DND-41 (cell line): Measurements from ENCODE around the gene OPHN1.
"Not testable (repeated sequence)": the region's sequence is repeated elsewhere in the genome, so short reads cannot be mapped to it uniquely, and the experiment has no call there.

Experiments used
- ATAC-seq: fragments of 200-7000 bp; cut with Tn5 transposase; 3 replicates; pipeline ENCODE4 v1.9.1; 2021; ENCODE audit warnings: low read depth; ENCODE audit not compliant: insufficient read depth
- DNase-seq: peaks from one replicate; pipeline ENCODE4 v3.0.0-alpha.2; 2020
- H2AFZ ChIP-seq: 2 replicates; pipeline ENCODE4 v1.6.0; 2012; ENCODE audit warnings: low read depth, low read length
- H3K27ac ChIP-seq: 2 replicates; pipeline ENCODE4 v1.5.1; 2012; ENCODE audit warnings: low read length, inconsistent platforms
- H3K27me3 ChIP-seq: fragments of 200-600 bp; sonication (generic); 2 replicates; pipeline ENCODE4 v1.6.0; 2012; ENCODE audit warnings: low read length, mild to moderate bottlenecking, inconsistent platforms; ENCODE audit not compliant: insufficient read depth, poor library complexity
- H3K36me3 ChIP-seq: 2 replicates; pipeline ENCODE4 v1.5.1; 2012; ENCODE audit warnings: low read length, inconsistent platforms; ENCODE audit not compliant: insufficient read depth
- H3K4me1 ChIP-seq: 2 replicates; pipeline ENCODE4 v1.5.1; 2012; ENCODE audit warnings: mild to moderate bottlenecking, low read length; ENCODE audit not compliant: insufficient read depth
- H3K4me2 ChIP-seq: 2 replicates; pipeline ENCODE4 v1.6.0; 2012; ENCODE audit warnings: mild to moderate bottlenecking, moderate library complexity, low read length, inconsistent platforms; ENCODE audit not compliant: insufficient read depth
- H3K4me3 ChIP-seq, 2 experiments: fragments of 200-600 bp in 1 of 2; shearing (Covaris generic) in 1 of 2; 2 replicates each; pipeline ENCODE4 v1.5.1; 2012 to 2016; ENCODE audit warnings: inconsistent platforms in 2 of 2, low read length in 2 of 2, mild to moderate bottlenecking in 2 of 2, low read depth in 1 of 2, moderate library complexity in 1 of 2
- H3K79me2 ChIP-seq: 2 replicates; pipeline ENCODE4 v1.6.0; 2012; ENCODE audit warnings: low read length, inconsistent platforms; ENCODE audit not compliant: insufficient read depth
- H3K9ac ChIP-seq: 2 replicates; pipeline ENCODE4 v1.6.0; 2012; ENCODE audit warnings: low read depth, mild to moderate bottlenecking, inconsistent platforms, low read length, moderate library complexity
- H3K9me3 ChIP-seq: 2 replicates; pipeline ENCODE4 v1.5.1; 2012; ENCODE audit warnings: low read length, moderate library complexity, mild to moderate bottlenecking, inconsistent platforms; ENCODE audit not compliant: insufficient read depth, severe bottlenecking
- H4K20me1 ChIP-seq: 2 replicates; pipeline ENCODE4 v1.6.0; 2012; ENCODE audit warnings: low read length; ENCODE audit not compliant: insufficient read depth
- EZH2 ChIP-seq: IDR thresholded peaks from 3 replicates; pipeline ENCODE4 v1.6.1; 2012; ENCODE audit warnings: borderline replicate concordance, low read depth, mild to moderate bottlenecking, moderate library complexity, low read length, inconsistent platforms; ENCODE audit not compliant: severe bottlenecking
- TF ChIP-seq, protein P1 (sequence below): IDR thresholded peaks from 2 replicates; pipeline ENCODE4 v1.5.1; 2012; ENCODE audit warnings: borderline replicate concordance, low read length, moderate library complexity, mild to moderate bottlenecking; ENCODE audit not compliant: poor library complexity, severe bottlenecking; ENCODE audit errors: extremely low read depth

The OPHN1 gene

DNA sequence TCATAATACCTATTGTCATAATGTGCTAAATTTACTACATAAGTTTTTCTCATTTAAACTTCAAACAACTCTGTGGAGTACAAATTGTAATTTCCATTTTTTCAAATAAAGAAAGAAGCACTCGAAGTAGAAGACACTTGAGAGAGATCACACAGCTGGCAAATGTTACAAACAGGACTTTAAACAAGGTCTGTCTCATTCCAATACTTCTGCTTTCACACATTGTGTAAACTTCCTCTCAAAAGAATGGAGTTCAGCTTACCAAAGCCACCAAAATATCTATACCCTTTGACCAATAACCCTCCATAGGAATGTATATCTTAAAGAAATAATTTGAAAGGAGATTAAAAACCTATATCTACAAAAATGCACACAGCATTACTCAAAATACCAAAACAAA, 88.3 kb downstream of the OPHN1 start:
- H3K79me2 ChIP-seq, result no peaks in the 10 kb centered on the region
- H3K9me3 ChIP-seq, result no peaks in the 10 kb centered on the region
- no peaks in the 10 kb centered on the region for H3K4me1 ChIP-seq
- no peak for ATAC-seq
- H3K36me3 ChIP-seq, result no peaks in the 10 kb centered on the region
- no peak overlapping the region for H3K9ac ChIP-seq
- H3K4me2 ChIP-seq, result no peak overlapping the region
- no peak for TF ChIP-seq EZH2
- TF ChIP-seq, protein P1, sequence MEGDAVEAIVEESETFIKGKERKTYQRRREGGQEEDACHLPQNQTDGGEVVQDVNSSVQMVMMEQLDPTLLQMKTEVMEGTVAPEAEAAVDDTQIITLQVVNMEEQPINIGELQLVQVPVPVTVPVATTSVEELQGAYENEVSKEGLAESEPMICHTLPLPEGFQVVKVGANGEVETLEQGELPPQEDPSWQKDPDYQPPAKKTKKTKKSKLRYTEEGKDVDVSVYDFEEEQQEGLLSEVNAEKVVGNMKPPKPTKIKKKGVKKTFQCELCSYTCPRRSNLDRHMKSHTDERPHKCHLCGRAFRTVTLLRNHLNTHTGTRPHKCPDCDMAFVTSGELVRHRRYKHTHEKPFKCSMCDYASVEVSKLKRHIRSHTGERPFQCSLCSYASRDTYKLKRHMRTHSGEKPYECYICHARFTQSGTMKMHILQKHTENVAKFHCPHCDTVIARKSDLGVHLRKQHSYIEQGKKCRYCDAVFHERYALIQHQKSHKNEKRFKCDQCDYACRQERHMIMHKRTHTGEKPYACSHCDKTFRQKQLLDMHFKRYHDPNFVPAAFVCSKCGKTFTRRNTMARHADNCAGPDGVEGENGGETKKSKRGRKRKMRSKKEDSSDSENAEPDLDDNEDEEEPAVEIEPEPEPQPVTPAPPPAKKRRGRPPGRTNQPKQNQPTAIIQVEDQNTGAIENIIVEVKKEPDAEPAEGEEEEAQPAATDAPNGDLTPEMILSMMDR, result no peak
- no peak for DNase-seq
- H2AFZ ChIP-seq, result no peak overlapping the region
- no peaks in the 10 kb centered on the region for H4K20me1 ChIP-seq
- no peak overlapping the region for H3K4me3 ChIP-seq
- no peak overlapping the region for H3K27ac ChIP-seq
- no peaks in the 10 kb centered on the region for H3K27me3 ChIP-seq

DNA sequence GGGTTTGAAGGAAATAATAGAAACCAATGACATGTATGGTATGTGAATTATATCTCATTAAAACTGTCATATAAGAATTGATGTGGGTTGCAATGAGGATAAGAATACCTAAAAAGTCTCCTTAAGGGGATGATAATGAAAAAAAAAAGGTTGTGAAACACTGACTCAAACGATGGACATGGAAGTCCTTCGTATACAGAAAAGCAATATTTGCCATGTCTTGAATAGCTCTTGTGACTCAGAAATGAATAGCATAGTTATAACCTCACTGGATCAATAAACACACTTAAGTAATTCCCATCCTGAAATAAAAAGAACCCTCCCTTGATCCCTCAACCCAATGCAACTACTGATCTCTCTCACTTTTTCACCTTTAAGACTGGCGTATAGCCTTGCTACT, 89.7 kb downstream of the OPHN1 start:
- Histone ChIP-seq H3K4me1 (no peaks in the 10 kb centered on the region), H3K9me3 (no peaks in the 10 kb centered on the region), H3K9ac (no peak overlapping the region), H3K4me2 (no peak overlapping the region), H3K27ac (no peak overlapping the region), H3K79me2 (no peaks in the 10 kb centered on the region), H3K27me3 (no peaks in the 10 kb centered on the region), H3K4me3 (no peak overlapping the region), H2AFZ (no peak overlapping the region), H3K36me3 (no peaks in the 10 kb centered on the region), H4K20me1 (no peaks in the 10 kb centered on the region)
- ATAC-seq (no peak), DNase-seq (no peak)
- TF ChIP-seq, protein P1, result no peak
- TF ChIP-seq EZH2, result no peak

DNA sequence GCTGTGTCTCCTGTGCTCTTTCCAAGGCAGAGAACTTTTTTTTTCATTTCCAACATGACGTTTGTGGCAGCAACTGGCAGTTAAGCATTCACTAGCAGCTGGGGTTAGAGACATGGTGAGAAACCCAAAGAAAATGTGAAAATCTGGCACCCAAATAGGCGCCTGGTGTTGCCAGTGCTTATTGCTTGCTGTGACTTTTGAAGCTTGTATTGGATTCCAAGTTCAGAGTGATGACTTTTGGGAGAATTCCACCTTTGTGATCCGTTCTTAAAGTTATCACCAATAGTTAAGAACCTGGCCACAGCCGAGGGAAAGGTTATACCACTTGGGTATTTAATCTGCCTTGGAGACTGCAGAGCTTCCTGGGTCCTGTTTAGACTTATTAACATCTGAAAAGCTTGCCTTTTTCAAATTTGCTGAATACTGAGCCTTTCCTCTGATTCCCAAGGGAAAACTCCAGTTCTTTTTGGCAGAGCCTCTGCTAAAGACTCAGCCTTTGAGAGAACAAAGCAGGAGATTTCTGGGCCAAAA, 101.0 kb downstream of the OPHN1 start:
- no peak overlapping the region for H3K4me2 ChIP-seq
- DNase-seq (no peak), ATAC-seq (no peak)
- H2AFZ ChIP-seq, result no peak overlapping the region
- no peaks in the 10 kb centered on the region for H3K27me3 ChIP-seq
- no peak overlapping the region for H3K27ac ChIP-seq
- H3K4me1 ChIP-seq, result no peaks in the 10 kb centered on the region
- H4K20me1 ChIP-seq, result no peaks in the 10 kb centered on the region
- no peaks in the 10 kb centered on the region for H3K9me3 ChIP-seq
- H3K4me3 ChIP-seq, result no peak overlapping the region
- TF ChIP-seq EZH2, result no peak
- TF ChIP-seq, protein P1, result no peak
- H3K36me3 ChIP-seq, result no peaks in the 10 kb centered on the region
- no peak overlapping the region for H3K9ac ChIP-seq
- no peaks in the 10 kb centered on the region for H3K79me2 ChIP-seq

DNA sequence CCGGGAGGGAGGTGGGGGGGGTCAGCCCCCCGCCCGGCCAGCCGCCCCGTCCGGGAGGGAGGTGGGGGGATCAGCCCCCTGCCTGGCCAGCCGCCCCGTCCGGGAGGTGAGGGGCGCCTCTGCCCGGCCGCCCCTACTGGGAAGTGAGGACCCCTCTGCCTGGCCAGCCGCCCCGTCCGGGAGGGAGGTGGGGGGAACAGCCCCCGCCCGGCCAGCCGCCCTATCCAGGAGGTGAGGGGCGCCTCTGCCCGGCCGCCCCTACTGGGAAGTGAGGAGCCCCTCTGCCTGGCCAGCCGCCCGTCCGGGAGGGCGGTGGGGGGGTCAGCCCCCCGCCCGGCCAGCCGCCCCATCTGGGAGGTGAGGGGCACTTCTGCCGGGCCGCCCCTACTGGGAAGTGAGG, 106.5 kb downstream of the OPHN1 start:
- not testable (repeated sequence) for H3K4me2 ChIP-seq, H3K36me3 ChIP-seq, ATAC-seq, H3K27me3 ChIP-seq, H3K9ac ChIP-seq, H4K20me1 ChIP-seq, H3K9me3 ChIP-seq, H2AFZ ChIP-seq, H3K4me1 ChIP-seq, H3K4me3 ChIP-seq, H3K79me2 ChIP-seq, H3K27ac ChIP-seq, DNase-seq
